ENCODE data around the gene ICA1. TPM values are rescaled to one million over a fixed set of nuclear protein-coding genes. Genes with fewer than 3 reads are reported as not detected.

The ICA1 gene
- total and polyA plus RNA-seq, 2 experiments from 2014 or later: 45.2 to 83.7 TPM

DNA sequence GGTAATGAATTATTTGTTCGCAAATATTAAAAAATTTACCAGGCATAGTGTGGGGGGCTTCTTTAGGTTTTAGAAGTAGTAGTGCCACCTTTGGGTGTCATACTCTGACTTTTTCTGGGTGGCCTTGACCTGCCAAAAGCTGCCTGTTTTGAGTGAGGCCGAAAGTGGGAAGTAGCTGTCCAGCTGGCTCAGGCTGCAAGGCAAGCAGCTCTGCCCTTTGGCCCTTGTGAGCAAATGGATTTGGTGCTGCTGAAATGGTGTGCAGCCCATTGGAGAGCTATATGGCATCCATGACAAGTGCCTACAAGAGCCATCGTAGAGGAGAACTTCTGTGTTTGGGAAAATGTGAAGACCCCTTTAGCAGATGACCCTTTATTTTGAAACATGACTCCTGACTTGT, 20.2 kb upstream of the ICA1 start:
- Histone ChIP-seq H3K4me2 (no peak overlapping the region), H4K20me1 (replicated peaks; ENCODE audit: insufficient read depth) (no peaks in the 10 kb centered on the region), H3K9me2 (ENCODE audit: insufficient read depth) (peaks cover 9% of the 10 kb centered on the region; the same call in 1 of the 2 replicates), H3K27ac (ENCODE audit: low read depth) (no peak overlapping the region), H3K79me2 (replicated peaks; ENCODE audit: insufficient read depth) (no peaks in the 10 kb centered on the region), H3K4me3 (no peak overlapping the region), H3K4me1 (ENCODE audit: insufficient read depth) (peaks cover 5% of the 10 kb centered on the region; the same call in 1 of the 2 replicates), H3F3A (replicated peaks; ENCODE audit: low read depth) (no peaks in the 10 kb centered on the region), H2AFZ (no peak overlapping the region), H3K27me3 (ENCODE audit: insufficient read depth) (no peaks in the 10 kb centered on the region), H3K36me3 (ENCODE audit: insufficient read depth) (no peaks in the 10 kb centered on the region)
- TF ChIP-seq JUNB (IDR thresholded peaks at IDR 0.05; ENCODE audit: unreplicated experiment) (no peak), STAT1 (IDR thresholded peaks at IDR 0.05; ENCODE audit: unreplicated experiment) (no peak), ZNF114 (CRISPR knock-in tag; IDR thresholded peaks at IDR 0.05) (no peak), EZH2 (IDR thresholded peaks at IDR 0.05; ENCODE audit: low read depth, unreplicated experiment) (no peak), POLR2AphosphoS5 (IDR thresholded peaks at IDR 0.05; ENCODE audit: low read depth) (no peak), CREB1 (CRISPR knock-in tag; IDR thresholded peaks at IDR 0.05; ENCODE audit: low read depth) (no peak), NANOG (IDR thresholded peaks at IDR 0.05; ENCODE audit: borderline replicate concordance) (no peak), ZNF331 (CRISPR knock-in tag; IDR thresholded peaks at IDR 0.05; ENCODE audit: low read depth) (no peak), EZH2phosphoT487 (IDR thresholded peaks at IDR 0.05; ENCODE audit: unreplicated experiment) (no peak)
- TF ChIP-seq, protein P1, sequence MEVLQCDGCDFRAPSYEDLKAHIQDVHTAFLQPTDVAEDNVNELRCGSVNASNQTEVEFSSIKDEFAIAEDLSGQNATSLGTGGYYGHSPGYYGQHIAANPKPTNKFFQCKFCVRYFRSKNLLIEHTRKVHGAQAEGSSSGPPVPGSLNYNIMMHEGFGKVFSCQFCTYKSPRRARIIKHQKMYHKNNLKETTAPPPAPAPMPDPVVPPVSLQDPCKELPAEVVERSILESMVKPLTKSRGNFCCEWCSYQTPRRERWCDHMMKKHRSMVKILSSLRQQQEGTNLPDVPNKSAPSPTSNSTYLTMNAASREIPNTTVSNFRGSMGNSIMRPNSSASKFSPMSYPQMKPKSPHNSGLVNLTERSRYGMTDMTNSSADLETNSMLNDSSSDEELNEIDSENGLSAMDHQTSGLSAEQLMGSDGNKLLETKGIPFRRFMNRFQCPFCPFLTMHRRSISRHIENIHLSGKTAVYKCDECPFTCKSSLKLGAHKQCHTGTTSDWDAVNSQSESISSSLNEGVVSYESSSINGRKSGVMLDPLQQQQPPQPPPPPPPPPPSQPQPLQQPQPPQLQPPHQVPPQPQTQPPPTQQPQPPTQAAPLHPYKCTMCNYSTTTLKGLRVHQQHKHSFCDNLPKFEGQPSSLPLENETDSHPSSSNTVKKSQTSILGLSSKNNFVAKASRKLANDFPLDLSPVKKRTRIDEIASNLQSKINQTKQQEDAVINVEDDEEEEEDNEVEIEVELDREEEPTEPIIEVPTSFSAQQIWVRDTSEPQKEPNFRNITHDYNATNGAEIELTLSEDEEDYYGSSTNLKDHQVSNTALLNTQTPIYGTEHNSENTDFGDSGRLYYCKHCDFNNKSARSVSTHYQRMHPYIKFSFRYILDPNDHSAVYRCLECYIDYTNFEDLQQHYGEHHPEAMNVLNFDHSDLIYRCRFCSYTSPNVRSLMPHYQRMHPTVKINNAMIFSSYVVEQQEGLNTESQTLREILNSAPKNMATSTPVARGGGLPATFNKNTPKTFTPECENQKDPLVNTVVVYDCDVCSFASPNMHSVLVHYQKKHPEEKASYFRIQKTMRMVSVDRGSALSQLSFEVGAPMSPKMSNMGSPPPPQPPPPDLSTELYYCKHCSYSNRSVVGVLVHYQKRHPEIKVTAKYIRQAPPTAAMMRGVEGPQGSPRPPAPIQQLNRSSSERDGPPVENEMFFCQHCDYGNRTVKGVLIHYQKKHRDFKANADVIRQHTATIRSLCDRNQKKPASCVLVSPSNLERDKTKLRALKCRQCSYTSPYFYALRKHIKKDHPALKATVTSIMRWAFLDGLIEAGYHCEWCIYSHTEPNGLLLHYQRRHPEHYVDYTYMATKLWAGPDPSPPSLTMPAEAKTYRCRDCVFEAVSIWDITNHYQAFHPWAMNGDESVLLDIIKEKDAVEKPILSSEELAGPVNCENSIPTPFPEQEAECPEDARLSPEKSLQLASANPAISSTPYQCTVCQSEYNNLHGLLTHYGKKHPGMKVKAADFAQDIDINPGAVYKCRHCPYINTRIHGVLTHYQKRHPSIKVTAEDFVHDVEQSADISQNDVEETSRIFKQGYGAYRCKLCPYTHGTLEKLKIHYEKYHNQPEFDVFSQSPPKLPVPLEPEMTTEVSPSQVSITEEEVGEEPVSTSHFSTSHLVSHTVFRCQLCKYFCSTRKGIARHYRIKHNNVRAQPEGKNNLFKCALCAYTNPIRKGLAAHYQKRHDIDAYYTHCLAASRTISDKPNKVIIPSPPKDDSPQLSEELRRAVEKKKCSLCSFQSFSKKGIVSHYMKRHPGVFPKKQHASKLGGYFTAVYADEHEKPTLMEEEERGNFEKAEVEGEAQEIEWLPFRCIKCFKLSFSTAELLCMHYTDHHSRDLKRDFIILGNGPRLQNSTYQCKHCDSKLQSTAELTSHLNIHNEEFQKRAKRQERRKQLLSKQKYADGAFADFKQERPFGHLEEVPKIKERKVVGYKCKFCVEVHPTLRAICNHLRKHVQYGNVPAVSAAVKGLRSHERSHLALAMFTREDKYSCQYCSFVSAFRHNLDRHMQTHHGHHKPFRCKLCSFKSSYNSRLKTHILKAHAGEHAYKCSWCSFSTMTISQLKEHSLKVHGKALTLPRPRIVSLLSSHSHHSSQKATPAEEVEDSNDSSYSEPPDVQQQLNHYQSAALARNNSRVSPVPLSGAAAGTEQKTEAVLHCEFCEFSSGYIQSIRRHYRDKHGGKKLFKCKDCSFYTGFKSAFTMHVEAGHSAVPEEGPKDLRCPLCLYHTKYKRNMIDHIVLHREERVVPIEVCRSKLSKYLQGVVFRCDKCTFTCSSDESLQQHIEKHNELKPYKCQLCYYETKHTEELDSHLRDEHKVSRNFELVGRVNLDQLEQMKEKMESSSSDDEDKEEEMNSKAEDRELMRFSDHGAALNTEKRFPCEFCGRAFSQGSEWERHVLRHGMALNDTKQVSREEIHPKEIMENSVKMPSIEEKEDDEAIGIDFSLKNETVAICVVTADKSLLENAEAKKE (CRISPR knock-in tag; IDR thresholded peaks at IDR 0.05): no peak
- TF ChIP-seq, protein P2, sequence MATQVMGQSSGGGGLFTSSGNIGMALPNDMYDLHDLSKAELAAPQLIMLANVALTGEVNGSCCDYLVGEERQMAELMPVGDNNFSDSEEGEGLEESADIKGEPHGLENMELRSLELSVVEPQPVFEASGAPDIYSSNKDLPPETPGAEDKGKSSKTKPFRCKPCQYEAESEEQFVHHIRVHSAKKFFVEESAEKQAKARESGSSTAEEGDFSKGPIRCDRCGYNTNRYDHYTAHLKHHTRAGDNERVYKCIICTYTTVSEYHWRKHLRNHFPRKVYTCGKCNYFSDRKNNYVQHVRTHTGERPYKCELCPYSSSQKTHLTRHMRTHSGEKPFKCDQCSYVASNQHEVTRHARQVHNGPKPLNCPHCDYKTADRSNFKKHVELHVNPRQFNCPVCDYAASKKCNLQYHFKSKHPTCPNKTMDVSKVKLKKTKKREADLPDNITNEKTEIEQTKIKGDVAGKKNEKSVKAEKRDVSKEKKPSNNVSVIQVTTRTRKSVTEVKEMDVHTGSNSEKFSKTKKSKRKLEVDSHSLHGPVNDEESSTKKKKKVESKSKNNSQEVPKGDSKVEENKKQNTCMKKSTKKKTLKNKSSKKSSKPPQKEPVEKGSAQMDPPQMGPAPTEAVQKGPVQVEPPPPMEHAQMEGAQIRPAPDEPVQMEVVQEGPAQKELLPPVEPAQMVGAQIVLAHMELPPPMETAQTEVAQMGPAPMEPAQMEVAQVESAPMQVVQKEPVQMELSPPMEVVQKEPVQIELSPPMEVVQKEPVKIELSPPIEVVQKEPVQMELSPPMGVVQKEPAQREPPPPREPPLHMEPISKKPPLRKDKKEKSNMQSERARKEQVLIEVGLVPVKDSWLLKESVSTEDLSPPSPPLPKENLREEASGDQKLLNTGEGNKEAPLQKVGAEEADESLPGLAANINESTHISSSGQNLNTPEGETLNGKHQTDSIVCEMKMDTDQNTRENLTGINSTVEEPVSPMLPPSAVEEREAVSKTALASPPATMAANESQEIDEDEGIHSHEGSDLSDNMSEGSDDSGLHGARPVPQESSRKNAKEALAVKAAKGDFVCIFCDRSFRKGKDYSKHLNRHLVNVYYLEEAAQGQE (IDR thresholded peaks at IDR 0.05; ENCODE audit: unreplicated experiment): no peak
- TF ChIP-seq, protein P3, sequence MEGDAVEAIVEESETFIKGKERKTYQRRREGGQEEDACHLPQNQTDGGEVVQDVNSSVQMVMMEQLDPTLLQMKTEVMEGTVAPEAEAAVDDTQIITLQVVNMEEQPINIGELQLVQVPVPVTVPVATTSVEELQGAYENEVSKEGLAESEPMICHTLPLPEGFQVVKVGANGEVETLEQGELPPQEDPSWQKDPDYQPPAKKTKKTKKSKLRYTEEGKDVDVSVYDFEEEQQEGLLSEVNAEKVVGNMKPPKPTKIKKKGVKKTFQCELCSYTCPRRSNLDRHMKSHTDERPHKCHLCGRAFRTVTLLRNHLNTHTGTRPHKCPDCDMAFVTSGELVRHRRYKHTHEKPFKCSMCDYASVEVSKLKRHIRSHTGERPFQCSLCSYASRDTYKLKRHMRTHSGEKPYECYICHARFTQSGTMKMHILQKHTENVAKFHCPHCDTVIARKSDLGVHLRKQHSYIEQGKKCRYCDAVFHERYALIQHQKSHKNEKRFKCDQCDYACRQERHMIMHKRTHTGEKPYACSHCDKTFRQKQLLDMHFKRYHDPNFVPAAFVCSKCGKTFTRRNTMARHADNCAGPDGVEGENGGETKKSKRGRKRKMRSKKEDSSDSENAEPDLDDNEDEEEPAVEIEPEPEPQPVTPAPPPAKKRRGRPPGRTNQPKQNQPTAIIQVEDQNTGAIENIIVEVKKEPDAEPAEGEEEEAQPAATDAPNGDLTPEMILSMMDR (conservative IDR thresholded peaks at IDR 0.05; ENCODE audit: low read depth in 2 of 2): no peak
- TF ChIP-seq, protein P4, sequence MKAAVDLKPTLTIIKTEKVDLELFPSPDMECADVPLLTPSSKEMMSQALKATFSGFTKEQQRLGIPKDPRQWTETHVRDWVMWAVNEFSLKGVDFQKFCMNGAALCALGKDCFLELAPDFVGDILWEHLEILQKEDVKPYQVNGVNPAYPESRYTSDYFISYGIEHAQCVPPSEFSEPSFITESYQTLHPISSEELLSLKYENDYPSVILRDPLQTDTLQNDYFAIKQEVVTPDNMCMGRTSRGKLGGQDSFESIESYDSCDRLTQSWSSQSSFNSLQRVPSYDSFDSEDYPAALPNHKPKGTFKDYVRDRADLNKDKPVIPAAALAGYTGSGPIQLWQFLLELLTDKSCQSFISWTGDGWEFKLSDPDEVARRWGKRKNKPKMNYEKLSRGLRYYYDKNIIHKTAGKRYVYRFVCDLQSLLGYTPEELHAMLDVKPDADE (IDR thresholded peaks at IDR 0.05): no peak
- Mint-ChIP-seq H3K4me1 (peaks cover 7% of the 10 kb centered on the region), H3K27me3 (ENCODE audit: insufficient read depth, low read depth, poor library complexity) (no peaks in the 10 kb centered on the region), H3K36me3 (ENCODE audit: low read depth) (no peaks in the 10 kb centered on the region), H3K4me3 (no peak overlapping the region), H3K9me3 (no peaks in the 10 kb centered on the region), H3K27ac (no peak overlapping the region)
- ATAC-seq (no peak), DNase-seq (ENCODE audit: low spot score) (no peak)
